HUDEP-2 (cell line): ENCODE results near the gene CDK15.
"Not testable (repeated sequence)": the region's sequence is repeated elsewhere in the genome, so short reads cannot be mapped to it uniquely, and the experiment has no call there.

Experiments used
- DNase-seq, 76 experiments: peaks; one replicate each; lab custom pipeline; 2025; ENCODE audit not compliant: unreplicated experiment in 76 of 76; lab: John Stamatoyannopoulos, UW

The CDK15 gene

DNA sequence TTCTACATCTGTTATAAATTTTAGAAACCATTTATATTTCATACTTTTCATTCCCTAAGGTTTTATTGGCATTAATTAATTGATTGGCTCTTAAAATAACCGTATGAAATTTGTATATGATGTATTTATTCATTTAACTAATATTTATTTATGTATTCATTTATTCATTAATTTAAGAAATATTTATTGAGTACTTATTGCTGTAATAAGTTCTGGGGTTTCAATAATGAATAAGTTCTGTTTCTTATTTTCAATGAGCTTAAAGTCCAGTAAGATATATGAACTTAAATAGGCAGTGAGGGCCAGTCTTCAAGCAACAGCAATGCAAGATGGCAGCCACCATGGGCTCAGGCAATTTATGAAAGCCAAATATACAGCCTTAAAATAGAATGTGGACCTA lies 17.9 kb downstream of the CDK15 start:
- no peak for DNase-seq

DNA sequence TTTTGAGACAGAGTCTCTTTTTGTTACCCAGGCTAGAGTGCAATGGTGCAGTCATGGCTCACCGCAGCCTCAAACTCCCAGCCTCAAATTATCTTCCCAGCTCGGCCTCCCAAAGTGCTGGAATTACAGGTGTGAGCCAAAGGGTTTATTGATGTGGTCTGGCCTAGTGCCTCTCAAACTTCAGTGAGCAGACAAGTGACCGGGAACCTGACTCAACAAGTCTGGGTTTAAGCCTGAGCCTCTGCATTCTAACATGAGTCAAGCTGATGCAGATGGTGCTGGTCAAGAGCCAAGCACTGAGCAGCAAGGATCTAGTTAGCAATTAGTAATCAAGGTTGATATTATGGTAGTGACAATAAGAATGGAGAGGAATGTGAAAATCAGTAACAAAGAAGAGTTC lies 21.3 kb downstream of the CDK15 start:
- DNase-seq, result no peak

GRCh38 chr2:201828220-201828619 lies 21.9 kb downstream of the CDK15 start:
- DNase-seq, result no peak

DNA sequence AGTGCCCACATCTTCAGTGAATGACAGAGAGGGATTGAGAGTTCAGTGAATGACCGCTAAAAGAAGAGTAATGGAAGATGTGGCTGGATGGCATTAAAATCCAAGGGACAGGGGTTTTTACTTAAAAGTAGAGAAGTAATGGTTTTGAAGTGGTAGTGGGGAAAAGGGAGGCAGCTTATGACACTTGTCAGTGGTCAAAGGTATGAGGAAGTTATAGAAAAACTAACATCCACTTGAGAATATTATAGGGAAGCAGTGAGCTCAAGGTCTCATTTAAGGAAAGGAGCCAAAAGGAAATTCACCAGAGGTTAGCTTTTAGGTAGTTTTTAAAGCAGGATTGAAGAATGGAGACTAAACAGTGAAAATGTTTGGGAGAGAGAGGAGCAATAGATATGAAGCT lies 24.3 kb downstream of the CDK15 start:
- no peak for DNase-seq

DNA sequence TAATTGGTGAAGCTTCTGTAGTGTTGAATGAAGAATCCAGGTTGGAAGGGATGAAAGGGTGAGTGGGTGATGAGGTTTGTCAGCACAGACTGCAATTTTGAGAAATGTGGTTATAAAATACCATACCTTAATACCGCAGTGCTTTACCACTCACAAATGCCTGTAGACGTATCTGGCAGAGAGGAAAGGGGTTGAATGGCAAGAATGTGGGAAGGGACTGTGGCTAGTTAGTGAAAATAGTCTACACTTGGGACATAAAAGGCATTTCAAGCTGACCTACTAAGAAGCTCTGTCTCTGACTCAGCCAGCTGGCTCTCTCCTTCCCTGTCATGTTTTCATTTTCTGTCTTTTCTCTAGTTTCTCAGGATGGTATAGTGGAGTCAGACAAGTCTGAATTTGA lies 25.1 kb downstream of the CDK15 start:
- DNase-seq, result no peak

DNA sequence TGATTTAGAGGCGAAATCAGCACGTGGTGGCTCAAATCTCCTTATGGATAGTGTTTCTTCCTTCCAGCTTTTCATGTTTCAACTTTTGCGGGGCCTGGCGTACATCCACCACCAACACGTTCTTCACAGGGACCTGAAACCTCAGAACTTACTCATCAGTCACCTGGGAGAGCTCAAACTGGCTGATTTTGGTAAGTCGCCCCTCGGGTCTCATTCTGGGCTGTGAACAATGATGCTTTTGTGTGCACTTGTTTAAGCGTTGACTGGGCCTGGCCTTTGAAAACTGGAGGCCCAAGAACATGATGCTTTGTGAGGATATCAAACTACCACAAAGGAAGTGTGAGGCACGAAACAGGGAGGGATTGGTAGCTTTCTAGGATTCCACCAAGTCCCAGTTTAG lies 27.4 kb downstream of the CDK15 start:
- DNase-seq, result no peak

DNA sequence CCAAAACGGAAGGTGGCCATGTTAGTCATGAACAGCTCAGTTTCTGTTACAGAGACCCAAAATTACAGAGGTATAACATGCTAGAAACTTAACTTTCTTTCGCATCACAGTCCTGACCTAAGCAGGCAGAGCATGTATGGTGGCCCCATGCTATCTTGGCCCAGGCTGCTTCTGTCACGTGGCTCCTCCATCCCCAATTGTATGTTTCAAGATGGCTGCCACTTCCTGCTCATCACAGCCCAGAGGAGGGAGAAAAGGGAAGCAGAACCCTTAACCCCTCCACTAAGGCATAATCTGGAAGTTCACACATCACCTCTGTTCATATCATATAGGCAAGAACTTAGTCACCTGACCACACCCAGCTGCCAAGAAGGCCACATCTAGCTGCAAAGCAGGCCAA lies 28.7 kb downstream of the CDK15 start:
- peak in 8 of 76 experiments; percentile 2 to 24 (median 8) for DNase-seq

DNA sequence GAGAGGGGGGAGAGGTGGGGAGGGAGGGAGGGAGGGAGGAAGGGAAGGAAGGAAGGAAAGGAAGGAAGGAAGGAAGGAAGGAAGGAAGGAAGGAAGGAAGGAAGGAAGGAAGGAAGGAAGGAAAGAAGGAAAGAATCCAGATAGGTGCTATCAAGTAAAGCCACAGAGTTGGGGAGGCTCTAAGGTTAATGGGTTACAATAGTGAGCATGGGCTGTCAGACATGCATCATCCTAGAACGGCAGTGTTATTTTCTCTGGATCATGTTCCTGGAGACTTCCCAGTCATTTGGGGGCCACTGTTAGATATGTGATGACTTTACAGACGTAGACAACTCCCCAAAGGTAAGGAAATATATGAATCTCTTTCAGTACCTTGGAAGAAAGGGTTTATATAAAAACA lies 31.1 kb downstream of the CDK15 start:
- no peak for DNase-seq

DNA sequence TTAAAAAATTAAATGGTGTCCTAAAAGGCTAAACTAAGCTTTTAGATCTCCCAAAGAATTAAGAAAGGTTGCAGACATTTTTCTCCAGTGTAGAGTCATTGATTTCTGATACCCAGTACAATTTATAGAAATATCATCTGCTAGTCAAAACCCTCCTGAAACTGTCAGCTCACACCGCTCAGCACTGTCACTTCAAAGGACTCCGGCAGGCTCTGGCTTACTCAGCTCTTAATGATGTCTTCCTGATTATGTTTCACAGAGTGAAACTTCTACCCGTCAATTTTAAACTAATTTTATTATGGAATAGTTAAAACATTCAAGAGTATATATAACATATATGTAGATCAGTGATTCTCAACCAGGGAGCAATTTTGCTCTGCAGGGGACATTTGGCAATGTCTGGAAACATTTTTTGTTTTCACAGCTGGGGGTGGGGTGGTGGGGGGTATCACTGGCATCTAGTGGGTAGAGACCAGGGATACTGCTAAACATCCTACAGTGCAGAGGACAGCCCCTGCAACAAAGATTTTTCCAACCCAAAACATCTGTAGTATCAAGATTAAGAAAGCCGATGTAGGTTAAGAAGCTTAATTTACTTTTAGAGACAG lies 31.6 kb downstream of the CDK15 start:
- DNase-seq, result no peak

DNA sequence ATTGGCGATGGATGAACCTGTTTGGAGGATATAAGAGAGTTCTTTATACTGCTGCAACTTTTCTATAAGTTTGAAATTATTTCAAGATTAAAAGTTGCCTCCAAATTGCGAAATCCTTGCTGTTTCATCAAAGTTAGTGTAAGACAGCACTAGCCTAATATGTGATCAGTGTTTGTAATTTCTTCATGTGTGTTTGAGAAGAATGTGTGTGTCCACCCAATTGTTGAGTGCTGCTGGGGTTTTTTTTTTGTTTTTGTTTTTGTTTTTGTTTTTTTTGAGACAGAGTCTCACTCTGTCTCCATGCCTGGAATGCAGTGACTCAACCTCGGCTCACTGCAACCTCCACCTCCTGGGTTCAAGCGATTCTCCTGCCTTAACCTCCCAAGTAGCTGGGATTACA lies 33.4 kb downstream of the CDK15 start:
- no peak for DNase-seq

GRCh38 chr2:201840726-201841125 lies 34.4 kb downstream of the CDK15 start:
- DNase-seq, result no peak

DNA sequence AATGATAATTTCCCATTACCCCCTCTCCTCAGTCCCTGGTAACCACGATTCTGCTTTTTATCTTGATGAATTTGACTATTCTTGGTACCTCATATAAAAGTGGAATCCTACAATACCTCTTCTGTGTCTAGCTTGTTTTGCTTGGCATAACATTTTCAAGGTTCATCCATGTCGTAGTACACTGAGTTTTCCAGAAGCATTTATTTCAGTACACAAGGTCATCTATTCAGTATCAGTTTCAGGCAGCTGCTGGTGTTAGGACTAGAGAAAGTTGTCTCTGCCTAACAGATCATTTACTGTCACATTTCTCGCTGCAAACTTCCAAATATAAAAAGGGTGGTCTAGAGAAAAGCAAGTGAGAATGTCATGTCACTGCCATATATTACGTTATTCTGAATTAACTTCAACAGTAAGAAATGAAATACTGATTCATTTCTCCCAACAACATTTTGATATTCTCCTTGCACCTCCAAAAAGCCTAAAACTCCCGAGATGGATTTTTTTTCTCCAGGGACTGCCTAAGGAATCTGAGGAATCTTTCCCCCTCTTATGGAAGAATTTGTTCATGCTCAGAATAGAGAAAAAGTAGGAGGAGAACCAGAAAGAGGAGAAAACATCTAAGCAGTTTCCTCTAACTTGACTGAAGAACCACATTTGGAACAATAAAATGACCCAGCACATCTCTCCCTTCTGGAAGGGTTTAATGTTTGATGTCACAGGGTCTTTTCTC lies 36.0 kb downstream of the CDK15 start:
- no peak for DNase-seq

DNA sequence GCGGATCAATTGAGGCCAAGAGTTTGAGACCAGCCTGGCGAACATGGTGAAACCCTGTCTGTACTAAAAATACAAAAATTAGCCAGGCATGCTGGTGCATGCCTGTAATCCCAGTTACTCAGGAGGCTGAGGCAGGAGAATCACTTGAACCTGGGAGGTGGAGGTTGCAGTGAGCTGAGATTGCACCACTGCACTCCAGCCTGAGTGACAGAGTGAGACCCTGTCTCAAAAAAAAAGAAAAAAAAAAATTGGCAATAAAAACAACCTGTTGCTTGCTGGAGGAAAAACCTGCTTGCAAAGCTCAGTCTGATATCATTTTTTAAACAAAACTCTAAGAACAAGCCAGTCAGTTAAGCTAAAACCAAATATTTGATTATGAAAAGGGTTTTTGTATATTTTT lies 38.6 kb downstream of the CDK15 start:
- not testable (repeated sequence) for DNase-seq

DNA sequence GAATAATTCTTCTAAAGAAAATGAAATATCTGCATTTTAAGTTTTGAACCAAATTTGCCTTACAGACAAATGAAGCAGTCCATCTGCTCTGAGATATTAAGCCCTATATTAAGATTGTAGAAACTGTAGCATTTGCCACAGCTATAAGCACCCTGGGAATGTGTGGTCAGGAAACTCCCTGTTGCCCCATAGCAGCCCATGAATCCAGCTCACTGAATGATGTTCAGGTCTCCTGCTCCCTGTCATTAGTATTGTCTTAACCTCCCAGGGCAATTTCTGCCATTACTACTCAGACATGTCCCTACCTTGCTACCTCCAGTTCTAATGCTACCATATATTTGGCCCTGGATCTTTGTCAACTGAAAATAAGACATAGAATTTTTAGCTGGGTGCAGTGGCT lies 41.1 kb downstream of the CDK15 start:
- no peak for DNase-seq

DNA sequence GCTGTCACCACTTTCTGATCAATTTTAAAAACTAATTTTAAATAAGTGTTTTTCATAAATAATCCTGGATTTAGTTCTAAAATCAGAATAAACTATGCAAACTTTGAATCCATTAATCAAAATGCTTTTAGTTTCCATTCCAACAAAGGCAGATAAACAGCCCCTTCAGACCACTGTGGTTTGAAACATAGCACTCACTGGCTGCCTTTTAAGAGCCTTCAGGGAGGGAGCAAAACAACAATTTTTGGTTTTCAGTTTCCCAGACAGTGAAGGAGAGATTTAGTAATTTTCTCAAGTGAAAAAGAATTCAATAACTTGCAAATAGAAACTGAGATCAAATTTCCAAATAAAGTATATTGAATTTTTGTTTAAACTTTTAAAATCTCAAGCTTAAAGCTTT lies 46.1 kb downstream of the CDK15 start:
- no peak for DNase-seq

DNA sequence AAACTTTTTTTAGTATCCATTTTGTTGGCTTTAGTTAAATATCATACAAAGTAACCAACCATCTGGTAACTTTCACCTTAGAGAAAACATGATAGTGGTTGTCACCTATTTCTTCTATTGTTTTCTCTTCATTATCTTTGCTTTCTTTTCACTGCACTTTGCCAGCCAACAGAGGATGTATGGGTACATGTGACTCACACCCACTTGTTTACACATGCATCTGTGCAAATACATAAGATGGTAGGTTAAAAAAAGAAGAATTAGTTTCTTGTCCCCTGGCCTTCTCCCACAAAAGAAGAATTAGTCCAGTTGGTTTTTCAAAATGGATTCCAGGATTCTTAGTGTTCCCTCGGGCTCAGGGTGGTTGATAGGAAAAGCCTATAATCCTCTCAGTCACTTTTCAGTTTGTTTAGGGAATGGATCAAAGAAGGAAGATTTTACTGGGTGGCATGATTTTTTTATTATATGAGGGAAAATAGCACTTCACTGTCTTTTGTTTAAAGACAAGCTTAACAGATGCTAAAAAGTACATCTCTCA lies 46.6 kb downstream of the CDK15 start:
- no peak for DNase-seq

GRCh38 chr2:201854221-201854801 lies 48.0 kb downstream of the CDK15 start:
- DNase-seq, result no peak

DNA sequence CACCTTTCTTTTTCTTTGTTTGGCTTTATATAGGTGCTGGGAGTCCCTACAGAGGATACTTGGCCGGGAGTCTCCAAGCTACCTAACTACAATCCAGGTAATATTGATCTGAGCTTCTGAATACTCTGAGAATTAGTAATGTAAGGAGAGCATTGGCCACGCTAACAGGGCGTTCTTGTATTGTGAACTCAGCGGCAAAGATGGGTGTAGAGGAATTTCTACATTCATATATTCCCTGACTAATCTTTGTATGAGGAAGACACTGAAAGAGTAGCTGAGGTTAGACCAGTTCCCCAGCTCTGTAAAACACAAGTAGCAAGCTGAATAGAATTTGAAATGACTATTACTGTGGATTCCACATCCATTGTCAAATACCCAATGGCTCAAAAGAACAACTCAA lies 48.5 kb downstream of the CDK15 start:
- DNase-seq, result no peak

- no peak for DNase-seq
These were observed 49.0 kb downstream of the CDK15 start for GRCh38 chr2:201855356-201855755.

DNA sequence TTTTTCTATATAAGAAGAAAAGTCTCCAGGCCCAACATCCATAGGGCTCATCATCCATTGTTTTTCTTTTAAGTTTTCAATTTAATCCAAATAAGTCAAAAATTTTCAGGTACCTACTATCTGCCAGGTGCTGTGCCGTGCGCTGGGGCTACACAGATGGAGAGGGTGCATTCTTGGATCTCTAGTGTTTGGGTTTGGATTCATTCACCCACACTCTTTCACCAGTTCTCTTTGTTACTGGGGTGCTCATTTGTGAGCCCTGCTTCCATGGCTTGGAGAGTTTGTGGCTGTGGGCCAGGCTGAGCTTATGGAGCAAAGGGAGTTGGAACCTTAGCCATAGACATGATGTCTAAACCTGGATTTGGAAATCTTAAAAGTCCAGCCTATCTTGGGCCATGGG lies 51.0 kb downstream of the CDK15 start:
- DNase-seq, result no peak

DNA sequence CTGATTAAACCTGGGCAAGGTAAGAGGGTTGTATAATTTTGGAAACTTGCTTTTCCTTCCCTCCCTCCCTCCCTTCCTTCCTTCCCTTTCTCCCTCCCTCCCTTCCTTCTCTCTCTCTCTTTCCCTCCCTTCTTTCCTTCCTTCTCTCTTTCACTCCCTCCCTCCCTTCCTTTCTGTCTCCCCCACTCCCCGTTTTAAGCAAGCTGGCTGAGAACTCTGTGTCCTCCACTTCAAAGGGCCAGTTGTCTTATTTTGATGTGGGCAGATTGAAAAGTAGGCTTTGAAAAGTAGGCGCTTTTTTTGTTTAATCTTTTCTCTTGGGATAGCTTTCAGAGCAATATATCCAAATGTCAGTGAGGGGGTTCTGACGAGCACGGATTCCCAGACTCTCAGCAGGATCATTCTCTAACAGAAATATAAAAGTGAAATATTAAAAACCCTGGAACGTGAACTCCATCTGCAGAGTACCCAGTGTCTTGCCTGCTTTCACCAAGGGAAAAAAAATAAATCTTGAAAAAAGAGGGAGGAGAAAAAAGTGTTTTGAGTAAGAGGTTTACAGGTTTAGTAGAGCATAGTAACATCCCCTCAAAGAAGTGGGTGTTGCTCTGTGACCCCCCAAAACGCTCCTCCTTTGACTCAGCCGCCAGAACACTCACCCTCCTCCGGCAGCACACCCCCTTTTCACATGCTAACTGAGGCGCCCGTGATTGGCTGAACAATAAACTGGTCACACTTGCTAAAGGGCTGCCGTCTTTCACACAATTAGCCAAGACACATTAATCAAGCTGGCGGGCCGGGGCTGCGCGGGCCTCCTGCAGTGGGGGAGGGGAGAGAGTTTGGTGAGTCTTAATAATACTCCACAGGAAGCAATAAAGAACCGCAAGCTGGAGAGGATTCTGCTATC lies 52.2 kb downstream of the CDK15 start:
- DNase-seq, result no peak
